ENCODE measurements around the gene APH1B. TPM values are rescaled to one million over a fixed set of nuclear protein-coding genes. Genes with fewer than 3 reads are reported as not detected.

The APH1B gene
- total and polyA plus RNA-seq, 2 donors (not counting 3 experiments of a cell fraction or from before 2014, with no cell fraction given), result 14.6 to 24.6 TPM

DNA sequence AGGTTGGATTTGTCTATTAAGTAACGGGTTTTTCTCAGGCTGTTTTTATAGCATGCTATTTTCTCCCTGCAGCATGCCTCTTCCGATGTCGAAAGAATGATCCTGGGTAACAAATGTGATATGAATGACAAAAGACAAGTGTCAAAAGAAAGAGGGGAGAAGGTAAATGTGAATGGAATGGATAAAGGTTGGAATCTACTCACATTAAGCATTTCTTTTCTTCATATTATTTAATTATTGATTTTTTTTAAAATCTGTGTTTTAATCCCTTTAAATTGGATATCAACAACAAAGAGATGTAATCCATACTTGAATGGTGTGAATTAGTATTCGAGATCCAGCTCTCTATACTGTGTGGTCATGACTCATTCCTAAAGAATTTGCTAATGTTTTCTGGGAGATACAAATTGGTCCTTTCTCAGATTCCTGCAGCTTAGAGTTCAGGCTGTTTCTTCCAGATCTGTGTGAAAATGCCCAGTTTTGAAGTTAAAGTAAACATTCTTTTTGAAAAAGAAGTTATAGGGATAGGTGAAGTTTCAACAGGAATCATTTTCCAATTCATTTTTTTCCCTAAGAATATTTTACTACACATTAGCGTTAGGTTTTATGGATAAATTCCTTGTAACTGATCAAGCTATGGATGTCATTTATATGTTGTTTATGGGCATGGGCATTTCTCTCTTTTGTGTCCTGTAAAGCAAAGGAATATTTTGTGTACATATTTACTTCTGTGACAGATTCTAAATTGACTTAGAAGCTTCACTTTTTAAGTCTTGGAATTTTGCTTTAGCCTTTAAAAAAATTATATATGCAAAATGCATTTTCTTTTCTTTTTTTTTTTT lies 20.8 kb upstream of the APH1B start:
- Histone ChIP-seq H3K4me3 (replicated peaks in 1 of 3; ENCODE audit: insufficient read depth in 1 of 3, low read depth in 1 of 3, low read length in 3 of 3) (no peak overlapping the region), H3K9ac (replicated peaks; ENCODE audit: extremely low read depth, insufficient read depth, low read length) (peak overlapping the region; percentile 27), H3K27ac (ENCODE audit: insufficient read depth, low read depth, low read length) (peak overlapping the region; percentile 72), H3K36me3 (ENCODE audit: control insufficient read depth in 2 of 2, extremely low read depth in 1 of 2, insufficient read depth in 2 of 2, low read length in 2 of 2) (peaks cover 2 to 7% of the 10 kb centered on the region in 2 experiments), H3K4me2 (ENCODE audit: insufficient read depth, low read length) (peak overlapping the region; percentile 65), H4K20me1 (replicated peaks; ENCODE audit: control insufficient read depth, extremely low read depth, insufficient read depth, low read length) (no peaks in the 10 kb centered on the region), H3K27me3 (ENCODE audit: control insufficient read depth in 2 of 2, insufficient read depth in 2 of 2, low read length in 2 of 2) (no peaks in the 10 kb centered on the region), H3K9me1 (replicated peaks; ENCODE audit: control insufficient read depth, extremely low read depth, insufficient read depth, low read length) (peaks cover 2% of the 10 kb centered on the region), H3K9me3 (replicated peaks; ENCODE audit: control insufficient read depth, insufficient read depth, low read length) (no peaks in the 10 kb centered on the region), H3K4me1 (ENCODE audit: control insufficient read depth, extremely low read depth, insufficient read depth, low read length) (peaks cover 30% of the 10 kb centered on the region), H3K79me2 (ENCODE audit: control insufficient read depth, insufficient read depth, low read length) (no peaks in the 10 kb centered on the region), H2AFZ (ENCODE audit: low read depth, low read length) (no peak overlapping the region)
- dilution Hi-C loops (cut with MboI; ENCODE audit: extremely low pct_ligation_motif_present, low sequenced_read_pairs), result no loop called here
- peak; percentile 91 for FAIRE-seq
- POLR2A ChIA-PET, result no interaction called here
- peak; percentile 89 for TF ChIP-seq FOS (IDR thresholded peaks at IDR 0.05; ENCODE audit: borderline replicate concordance, insufficient read depth, low read length)
- TF ChIP-seq JUN (IDR thresholded peaks at IDR 0.05; ENCODE audit: borderline replicate concordance, insufficient read depth, insufficient read length, low read depth), result peak; percentile 80
- TF ChIP-seq, protein P1, sequence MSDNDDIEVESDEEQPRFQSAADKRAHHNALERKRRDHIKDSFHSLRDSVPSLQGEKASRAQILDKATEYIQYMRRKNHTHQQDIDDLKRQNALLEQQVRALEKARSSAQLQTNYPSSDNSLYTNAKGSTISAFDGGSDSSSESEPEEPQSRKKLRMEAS (IDR thresholded peaks at IDR 0.05; ENCODE audit: insufficient read depth, insufficient read length), result no peak
- TF ChIP-seq GATA2 (IDR thresholded peaks at IDR 0.05; ENCODE audit: insufficient read depth, insufficient read length, low read depth, low read length), result no peak
- CTCF ChIA-PET, result interaction anchor here (0.8 to 2.5 kb wide), 11 partner anchors 13 to 146 kb away, joined by 3 to 9 read pairs (median 5); no protein-coding TSS in a partner anchor
- DNase-seq (ENCODE audit: low read depth, low spot score), result peak; percentile 83
- no TSS peak for BruUV-seq (replicated peaks)
- intact Hi-C loops (cut with micrococcal nuclease), result loop anchor here (1.0 to 5.0 kb wide), 3 partner anchors 12 to 99 kb away; partner anchors contain the start of genes RAB8B and RPS27L

DNA sequence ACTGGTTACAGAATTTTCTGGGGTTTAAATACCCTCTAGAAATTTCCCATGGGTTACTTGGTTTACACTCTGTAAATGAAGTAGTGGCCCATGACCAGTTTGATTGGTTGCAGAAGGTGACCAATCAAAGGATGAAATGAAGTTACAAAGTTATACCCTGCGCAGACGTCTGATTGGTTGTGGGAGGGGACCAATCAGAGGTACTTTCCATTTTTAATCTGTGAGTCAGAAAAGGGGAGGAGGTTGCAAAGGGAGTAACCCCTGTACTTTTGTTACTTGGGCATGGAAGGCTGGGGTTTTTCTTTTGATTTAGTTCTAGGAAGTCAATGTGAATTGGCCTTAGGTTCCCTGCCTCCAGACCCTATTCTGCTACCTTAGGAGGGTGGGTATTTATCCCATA lies 18.7 kb upstream of the APH1B start:
- POLR2A ChIA-PET, result no interaction called here
- Histone ChIP-seq H3K27ac (ENCODE audit: insufficient read depth, low read depth, low read length) (no peak overlapping the region), H3K9ac (replicated peaks; ENCODE audit: extremely low read depth, insufficient read depth, low read length) (no peak overlapping the region), H3K4me2 (ENCODE audit: insufficient read depth, low read length) (no peak overlapping the region), H3K27me3 (ENCODE audit: control insufficient read depth in 2 of 2, insufficient read depth in 2 of 2, low read length in 2 of 2) (no peaks in the 10 kb centered on the region), H2AFZ (ENCODE audit: low read depth, low read length) (no peak overlapping the region), H3K36me3 (ENCODE audit: control insufficient read depth in 2 of 2, extremely low read depth in 1 of 2, insufficient read depth in 2 of 2, low read length in 2 of 2) (peaks cover 2 to 14% of the 10 kb centered on the region in 2 experiments), H3K4me1 (ENCODE audit: control insufficient read depth, extremely low read depth, insufficient read depth, low read length) (peaks cover 30% of the 10 kb centered on the region), H4K20me1 (replicated peaks; ENCODE audit: control insufficient read depth, extremely low read depth, insufficient read depth, low read length) (no peaks in the 10 kb centered on the region), H3K9me1 (replicated peaks; ENCODE audit: control insufficient read depth, extremely low read depth, insufficient read depth, low read length) (peaks cover 3% of the 10 kb centered on the region), H3K9me3 (replicated peaks; ENCODE audit: control insufficient read depth, insufficient read depth, low read length) (no peaks in the 10 kb centered on the region), H3K79me2 (ENCODE audit: control insufficient read depth, insufficient read depth, low read length) (no peaks in the 10 kb centered on the region), H3K4me3 (replicated peaks in 1 of 3; ENCODE audit: insufficient read depth in 1 of 3, low read depth in 1 of 3, low read length in 3 of 3) (no peak overlapping the region)
- DNase-seq (ENCODE audit: low read depth, low spot score), result no peak
- FAIRE-seq, result no peak
- CTCF ChIA-PET, result no interaction called here
- TF ChIP-seq MYC (IDR thresholded peaks at IDR 0.05; ENCODE audit: low read depth, low read length) (no peak), FOS (IDR thresholded peaks at IDR 0.05; ENCODE audit: borderline replicate concordance, insufficient read depth, low read length) (no peak), JUN (IDR thresholded peaks at IDR 0.05; ENCODE audit: borderline replicate concordance, insufficient read depth, insufficient read length, low read depth) (no peak), GATA2 (IDR thresholded peaks at IDR 0.05; ENCODE audit: insufficient read depth, insufficient read length, low read depth, low read length) (no peak), EZH2 (IDR thresholded peaks at IDR 0.05; ENCODE audit: borderline replicate concordance, low read depth, low read length, severe bottlenecking) (no peak), POLR2A (IDR thresholded peaks at IDR 0.05; ENCODE audit: low read depth, low read length) (no peak), POLR2AphosphoS5 (IDR thresholded peaks at IDR 0.05; ENCODE audit: insufficient read depth, low read depth, low read length) (no peak)
- TF ChIP-seq, protein P1 (IDR thresholded peaks at IDR 0.05; ENCODE audit: insufficient read depth, insufficient read length), result no peak
- TF ChIP-seq, protein P2, sequence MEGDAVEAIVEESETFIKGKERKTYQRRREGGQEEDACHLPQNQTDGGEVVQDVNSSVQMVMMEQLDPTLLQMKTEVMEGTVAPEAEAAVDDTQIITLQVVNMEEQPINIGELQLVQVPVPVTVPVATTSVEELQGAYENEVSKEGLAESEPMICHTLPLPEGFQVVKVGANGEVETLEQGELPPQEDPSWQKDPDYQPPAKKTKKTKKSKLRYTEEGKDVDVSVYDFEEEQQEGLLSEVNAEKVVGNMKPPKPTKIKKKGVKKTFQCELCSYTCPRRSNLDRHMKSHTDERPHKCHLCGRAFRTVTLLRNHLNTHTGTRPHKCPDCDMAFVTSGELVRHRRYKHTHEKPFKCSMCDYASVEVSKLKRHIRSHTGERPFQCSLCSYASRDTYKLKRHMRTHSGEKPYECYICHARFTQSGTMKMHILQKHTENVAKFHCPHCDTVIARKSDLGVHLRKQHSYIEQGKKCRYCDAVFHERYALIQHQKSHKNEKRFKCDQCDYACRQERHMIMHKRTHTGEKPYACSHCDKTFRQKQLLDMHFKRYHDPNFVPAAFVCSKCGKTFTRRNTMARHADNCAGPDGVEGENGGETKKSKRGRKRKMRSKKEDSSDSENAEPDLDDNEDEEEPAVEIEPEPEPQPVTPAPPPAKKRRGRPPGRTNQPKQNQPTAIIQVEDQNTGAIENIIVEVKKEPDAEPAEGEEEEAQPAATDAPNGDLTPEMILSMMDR (IDR thresholded peaks at IDR 0.05; ENCODE audit: extremely low read depth in 1 of 2, insufficient read depth in 1 of 2, low read depth in 1 of 2, low read length in 2 of 2), result no peak
- no TSS peak for BruUV-seq (replicated peaks)
- dilution Hi-C loops (cut with MboI; ENCODE audit: extremely low pct_ligation_motif_present, low sequenced_read_pairs) (no loop called here), intact Hi-C loops (cut with micrococcal nuclease) (loop anchor here (5.0 kb wide), 1 partner anchor 101 kb away; the partner anchor contains the start of gene RPS27L)
